ENCODE data around the gene CCDC18.
"Not testable (repeated sequence)": the region's sequence is repeated elsewhere in the genome, so short reads cannot be mapped to it uniquely, and the experiment has no call there.

Gene CCDC18, protein sequence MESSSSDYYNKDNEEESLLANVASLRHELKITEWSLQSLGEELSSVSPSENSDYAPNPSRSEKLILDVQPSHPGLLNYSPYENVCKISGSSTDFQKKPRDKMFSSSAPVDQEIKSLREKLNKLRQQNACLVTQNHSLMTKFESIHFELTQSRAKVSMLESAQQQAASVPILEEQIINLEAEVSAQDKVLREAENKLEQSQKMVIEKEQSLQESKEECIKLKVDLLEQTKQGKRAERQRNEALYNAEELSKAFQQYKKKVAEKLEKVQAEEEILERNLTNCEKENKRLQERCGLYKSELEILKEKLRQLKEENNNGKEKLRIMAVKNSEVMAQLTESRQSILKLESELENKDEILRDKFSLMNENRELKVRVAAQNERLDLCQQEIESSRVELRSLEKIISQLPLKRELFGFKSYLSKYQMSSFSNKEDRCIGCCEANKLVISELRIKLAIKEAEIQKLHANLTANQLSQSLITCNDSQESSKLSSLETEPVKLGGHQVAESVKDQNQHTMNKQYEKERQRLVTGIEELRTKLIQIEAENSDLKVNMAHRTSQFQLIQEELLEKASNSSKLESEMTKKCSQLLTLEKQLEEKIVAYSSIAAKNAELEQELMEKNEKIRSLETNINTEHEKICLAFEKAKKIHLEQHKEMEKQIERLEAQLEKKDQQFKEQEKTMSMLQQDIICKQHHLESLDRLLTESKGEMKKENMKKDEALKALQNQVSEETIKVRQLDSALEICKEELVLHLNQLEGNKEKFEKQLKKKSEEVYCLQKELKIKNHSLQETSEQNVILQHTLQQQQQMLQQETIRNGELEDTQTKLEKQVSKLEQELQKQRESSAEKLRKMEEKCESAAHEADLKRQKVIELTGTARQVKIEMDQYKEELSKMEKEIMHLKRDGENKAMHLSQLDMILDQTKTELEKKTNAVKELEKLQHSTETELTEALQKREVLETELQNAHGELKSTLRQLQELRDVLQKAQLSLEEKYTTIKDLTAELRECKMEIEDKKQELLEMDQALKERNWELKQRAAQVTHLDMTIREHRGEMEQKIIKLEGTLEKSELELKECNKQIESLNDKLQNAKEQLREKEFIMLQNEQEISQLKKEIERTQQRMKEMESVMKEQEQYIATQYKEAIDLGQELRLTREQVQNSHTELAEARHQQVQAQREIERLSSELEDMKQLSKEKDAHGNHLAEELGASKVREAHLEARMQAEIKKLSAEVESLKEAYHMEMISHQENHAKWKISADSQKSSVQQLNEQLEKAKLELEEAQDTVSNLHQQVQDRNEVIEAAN (N-terminal part only)
- 17.6 to 24.6 reads per million in 2 donors for total RNA-seq

DNA sequence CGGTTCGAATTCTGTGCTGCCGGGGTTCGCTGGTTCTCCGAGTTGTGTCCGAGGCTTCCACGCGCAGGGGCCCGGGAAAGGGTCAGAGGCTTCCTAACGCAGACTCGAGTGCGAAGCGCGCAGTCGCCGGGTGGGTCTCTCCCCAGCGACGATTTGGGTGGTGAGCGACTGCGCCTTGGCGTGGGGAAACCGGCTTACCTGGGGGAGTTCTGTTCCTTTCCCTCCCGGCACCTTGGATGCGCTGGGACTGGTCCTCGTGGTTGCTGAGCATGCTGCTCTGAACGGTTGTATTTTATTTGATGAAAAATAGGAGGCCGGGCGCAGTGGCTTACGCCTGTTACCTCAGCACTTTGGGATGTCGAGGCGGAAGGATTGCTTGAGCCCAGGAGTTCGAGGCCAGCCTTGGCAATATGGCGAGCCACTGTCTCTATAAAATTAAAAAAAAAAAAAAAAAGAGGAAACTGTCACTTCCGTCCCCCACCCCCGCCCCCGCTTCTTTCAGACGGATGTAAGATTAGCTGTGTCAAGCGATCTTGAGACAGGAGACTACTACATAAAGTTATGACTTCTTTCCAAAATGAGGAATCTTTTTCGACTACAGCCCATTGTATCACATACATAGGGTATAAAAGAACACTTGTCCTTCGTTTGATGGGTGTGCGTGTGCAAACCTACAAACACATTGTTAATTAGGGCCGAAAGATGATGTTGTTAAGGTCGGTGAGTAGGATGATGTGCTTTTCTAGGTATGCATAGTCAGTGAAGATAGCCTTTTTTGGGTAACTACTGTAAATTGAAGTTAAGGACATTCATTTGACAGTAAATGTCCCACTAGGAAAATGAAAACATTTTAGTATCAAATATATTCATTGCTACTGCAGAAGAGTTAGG is at the start of gene CCDC18:
CCDC18 (plus strand) TSS at position 2 of the 891 bp plus-strand sequence. CDS start 2,638 bp downstream, outside the sequence.
- DNase-seq: peak; percentile 45

DNA sequence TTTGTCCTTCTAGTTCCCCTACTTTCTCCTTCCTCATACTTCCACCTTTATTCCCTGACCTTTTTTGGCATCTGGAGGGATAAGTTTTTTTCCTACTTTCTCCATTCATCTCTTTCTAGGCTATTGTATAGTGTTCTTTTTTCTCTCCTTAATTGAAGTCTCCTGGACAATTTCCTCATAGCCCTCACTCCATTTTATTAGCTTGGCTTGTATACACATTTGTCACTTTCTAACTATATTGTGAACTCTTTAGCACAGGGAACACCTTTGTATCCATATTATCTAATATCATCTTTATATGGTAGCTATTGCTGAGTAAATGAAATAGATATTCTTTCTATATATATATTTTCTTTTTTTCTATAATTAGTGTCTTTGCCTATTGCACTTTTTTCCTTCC is 47.9 kb upstream of the CCDC18 start:
- no peak for DNase-seq

DNA sequence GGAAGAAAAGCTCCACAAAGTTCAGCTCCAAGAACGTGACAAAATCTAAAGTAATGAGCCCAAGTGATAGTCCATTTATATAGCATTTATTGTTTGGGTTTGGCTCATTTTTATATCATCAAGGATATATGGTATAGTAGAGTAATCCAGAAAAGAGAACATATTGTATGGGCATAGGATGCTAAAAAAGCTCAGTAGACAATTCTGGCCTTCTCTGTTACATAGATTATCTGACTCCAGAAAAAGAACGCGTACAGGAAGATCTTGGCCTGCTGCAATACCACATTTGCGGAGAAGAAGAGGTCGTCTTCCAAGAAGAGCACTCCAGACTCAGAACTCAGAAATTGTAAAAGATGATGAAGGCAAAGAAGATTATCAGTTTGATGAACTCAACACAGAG is 44.1 kb upstream of the CCDC18 start:
- DNase-seq: no peak

DNA sequence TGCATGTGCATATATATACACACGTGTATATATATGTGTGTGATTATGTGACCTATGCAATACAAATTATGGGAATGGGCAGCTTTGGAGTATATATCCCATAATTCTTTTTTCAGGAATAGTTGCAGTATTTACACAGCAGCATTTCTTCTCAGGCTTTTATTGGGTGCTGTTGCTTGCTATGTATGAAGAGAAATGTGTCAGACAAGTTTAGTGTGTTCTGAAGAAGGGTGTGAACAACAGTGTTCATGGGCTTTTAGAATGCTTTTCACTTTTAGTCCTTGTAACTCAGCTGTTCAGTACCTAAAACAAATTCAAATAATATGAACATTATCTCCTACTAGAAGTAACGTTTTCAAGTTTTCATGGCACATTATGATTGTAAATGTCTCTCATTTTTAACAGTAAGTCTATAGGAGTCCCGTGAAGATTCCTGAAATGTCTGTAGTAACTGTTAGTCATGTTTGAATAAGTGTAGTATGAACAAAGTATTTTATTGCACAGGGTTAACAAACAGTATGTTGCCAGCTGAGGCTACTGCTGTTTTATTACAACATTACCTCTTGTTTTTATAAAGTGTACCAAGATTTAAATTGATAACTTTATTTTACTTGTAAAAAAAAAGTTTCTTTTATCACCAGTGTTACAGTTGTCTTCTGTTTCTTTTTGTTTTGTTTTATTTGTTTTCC is 42.8 kb upstream of the CCDC18 start:
- no peak for DNase-seq

DNA sequence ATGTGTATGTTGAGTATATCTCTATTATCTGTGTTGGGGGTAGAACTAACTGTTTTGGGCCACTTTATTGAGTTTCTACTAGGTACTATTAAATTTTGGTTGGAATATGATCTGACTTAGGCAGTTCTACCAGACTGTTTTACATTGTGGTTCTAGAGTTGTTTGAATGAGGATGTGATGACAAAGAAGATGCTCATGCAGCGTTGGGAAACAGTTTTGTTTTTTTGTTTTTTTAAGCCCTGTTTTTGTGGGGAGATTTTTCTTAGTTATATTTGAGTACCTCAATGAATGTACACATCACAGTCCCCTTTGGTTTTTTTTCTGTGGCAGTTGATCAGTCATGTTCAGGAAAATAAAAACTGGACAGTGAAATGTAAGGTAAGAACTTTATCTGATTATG is 40.4 kb upstream of the CCDC18 start:
- DNase-seq: no peak

DNA sequence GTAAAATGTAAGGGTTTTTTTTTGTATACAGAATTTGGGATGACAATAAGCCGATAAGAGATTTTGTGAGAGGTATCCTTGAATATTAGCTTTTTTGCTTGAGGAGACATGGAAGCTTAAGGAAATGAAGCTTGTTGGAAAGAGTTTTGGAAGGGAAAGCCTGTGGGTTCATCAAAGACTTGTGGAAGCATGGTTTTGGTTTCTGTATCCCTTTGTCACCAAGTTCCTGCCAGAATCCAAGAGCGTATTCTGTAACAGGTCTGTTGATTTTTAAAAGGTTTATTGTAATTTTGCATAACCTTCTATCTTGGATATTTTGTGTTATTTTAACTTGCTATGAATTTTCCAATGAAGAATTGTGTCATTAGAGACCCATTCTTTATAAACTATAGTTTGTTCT is 38.4 kb upstream of the CCDC18 start:
- no peak for DNase-seq

DNA sequence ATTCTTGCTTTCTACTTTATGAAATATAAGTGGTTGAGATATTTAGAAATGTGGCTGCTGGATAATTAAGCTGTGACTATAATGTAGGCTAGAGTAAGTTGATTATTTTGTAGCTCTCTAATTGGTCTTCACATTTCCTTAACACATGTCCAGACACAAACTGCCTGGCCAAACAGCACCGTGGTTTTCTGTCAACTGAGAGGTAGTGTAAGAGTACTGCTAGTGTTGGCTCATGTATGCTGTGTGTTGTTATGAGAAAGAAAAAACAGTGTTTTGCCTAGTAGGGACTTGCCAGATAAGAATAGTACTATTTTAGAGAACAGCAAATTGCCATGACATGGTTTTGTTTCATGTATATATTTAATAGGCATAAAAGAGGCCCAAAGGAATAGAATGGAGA is 37.4 kb upstream of the CCDC18 start:
- DNase-seq: no peak

DNA sequence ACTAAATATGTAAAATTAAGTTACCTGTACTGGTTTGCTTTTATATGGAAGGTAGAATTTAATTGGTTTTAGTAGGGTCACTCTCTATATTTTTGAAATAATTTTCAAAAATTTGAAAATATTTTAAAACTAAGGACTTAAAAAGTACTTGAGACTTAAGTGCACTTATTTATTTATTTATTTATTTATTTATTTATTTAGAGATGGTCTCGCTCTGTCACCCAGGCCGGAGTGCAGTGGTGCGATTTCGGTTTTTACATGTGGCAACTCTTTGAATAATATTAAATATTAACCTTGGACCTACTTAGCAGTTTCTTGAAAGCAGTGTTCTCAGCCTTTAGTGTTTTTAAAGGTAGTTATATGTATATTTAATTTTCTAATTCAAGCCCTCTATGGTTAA is 36.8 kb upstream of the CCDC18 start:
- DNase-seq: no peak

DNA sequence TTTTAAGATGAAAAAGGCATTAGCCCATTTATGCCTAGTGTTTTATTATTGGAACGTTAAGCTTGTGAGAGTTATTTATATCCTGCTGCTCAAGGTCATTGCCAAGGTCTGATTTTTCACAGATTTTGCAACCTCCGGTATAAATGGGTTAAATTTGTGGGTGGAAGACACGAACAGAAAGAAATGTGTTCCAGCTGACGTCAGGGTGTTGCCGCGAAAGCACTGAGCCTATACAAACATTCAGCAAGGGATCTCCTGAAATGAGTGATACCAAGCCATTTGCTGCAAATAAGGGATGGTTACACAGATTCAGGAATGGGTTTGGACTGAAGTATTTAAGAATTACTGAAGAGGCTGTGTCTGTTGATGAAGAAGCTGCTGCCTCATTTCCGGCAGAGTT is 32.5 kb upstream of the CCDC18 start:
- no peak for DNase-seq

DNA sequence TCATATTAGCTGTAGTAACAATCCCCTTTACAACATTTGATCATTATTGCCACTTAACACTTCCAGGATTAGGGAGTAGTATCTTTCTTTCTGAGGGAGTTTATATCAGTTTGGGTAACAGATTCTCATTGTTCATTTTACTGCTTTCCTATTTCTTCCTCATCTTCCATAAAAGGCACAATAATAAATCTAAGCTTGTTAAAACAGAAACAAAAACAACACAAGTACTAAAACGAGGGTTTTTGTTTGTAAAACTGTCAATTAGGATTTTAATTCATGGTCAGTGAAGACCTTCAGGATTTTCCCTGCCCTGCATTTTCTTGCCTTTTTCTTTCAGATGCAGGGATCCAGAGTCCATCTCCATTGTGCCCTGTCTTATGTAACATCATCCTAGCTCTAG is 29.8 kb upstream of the CCDC18 start:
- DNase-seq: no peak

DNA sequence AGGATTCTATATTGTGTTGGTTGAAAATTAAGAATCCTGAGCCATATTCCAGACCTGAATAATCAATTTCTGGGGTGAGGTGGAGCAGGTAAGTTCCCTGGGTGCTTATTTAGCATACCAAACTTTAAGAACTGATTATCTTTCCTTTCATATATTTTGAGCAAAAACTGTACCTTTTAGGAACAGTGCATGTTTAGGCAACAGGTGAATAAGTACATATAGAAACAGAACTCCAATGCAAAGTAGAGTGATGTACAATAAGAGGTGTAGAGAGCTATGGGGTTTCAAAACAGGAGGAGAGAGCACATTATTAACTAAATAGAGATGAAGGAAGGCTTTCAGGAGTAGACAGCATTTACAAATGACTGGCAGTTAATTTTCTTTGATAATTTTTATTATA is 29.1 kb upstream of the CCDC18 start:
- no peak for DNase-seq

DNA sequence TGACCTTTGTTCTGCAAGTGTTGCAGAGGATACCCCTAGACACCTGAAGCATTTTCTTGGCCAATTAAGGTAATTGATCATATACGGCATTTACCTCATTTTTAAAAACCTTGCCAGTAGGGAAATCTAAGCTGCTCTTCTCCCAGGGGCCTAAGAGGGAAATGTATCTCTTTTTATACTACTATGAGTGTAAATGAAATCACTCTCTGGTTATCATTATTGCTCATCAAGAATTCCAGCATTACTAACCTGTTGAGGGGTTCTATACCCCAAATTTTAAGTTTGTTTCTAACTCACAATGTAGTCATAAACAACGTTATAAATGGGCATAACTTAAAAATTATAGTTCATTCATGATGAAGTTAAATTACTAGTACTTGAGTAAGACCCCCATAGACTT is 27.7 kb upstream of the CCDC18 start:
- DNase-seq: no peak

DNA sequence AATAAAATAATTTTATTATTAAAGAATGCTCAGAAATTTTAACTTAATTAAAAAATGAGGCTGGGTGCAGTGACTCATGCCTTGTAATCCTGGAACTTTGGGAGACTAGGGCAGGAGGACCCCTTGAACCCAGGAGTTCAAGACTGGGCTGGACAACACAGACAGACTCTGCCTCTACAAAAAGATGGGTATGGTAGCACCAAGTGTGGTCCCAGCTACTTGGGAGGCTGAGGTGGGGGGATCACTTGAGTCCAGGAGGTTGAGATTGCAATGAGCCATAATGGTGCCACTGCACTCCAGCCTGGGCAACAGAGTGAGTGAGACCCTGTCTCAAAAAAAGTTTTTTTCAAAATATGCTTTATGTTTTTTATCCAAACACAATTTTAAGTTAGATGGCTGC is 25.6 kb upstream of the CCDC18 start:
- DNase-seq: no peak

DNA sequence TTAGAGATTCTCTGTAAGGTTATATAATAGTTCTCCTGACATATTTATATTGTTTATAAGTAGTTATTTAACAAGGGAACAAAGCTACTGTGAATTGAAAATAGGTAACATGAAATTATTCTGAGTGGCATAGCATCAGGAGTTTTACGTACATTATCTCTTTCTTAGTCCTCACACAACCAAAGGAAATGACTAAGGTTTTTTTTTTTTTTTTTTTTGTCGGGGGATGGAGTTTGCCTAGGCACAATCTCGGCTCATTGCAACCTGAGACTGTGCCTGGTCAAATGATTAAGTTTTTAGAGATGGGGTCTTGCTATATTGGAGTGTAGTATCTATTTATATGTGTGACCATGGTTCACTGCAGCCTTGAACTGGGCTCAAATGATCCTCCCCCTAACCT is 25.2 kb upstream of the CCDC18 start:
- DNase-seq: no peak

DNA sequence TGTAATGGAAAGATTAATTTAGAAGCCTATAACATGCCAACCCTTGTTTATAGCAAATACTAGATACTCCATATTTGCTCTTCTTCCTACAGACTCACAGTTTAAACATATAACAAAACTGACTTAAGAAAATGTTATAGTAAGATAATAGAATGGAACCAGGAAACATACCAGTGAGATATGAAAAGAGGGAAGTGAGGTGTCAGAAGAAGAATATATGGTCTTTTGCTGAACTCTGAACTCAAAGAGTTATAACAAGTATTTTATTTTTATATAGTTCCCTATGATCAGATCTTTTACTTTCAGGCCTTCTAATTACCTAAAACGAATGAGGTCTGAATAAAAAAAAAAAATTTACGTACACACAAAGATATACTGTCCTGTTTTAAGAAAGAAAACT is 21.2 kb upstream of the CCDC18 start:
- DNase-seq: no peak

DNA sequence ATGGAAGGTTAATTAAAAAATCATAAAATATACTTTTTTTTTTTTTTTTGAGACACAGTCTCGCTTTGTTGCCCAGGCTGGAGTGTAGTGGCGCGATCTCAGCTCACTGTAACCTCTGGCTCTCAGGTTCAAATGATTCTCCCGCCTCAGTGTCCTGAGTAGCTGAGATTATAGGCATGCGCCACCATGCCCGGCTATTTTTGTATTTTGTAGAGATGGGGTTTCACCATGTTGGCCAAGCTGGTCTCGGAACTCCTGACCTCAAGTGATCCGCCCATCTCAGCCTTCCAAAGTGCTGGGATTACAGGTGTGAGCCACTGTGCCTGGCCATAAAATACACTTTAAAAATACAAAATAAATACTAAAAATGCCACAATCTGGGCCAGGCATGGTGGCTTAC is 17.2 kb upstream of the CCDC18 start:
- not testable (repeated sequence) for DNase-seq

DNA sequence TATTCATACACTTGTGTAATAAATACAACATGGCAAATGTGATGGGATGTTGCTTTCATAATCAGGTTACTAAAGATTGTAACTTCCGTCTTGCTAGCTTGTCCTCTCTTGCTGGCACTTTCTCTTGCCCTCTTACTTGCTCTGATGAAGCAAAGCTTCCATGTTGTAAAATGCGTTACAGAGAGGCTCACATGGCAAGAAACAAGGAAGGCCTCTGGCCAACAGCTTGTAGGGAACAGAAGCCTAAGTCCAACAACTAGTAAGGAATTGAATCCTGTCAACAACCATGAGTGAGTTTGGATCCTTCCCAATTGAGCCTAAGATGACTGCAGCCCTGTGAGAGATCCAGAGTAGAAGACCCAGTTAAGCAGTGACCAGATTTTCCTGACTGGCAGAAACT is 15.7 kb upstream of the CCDC18 start:
- DNase-seq: no peak

DNA sequence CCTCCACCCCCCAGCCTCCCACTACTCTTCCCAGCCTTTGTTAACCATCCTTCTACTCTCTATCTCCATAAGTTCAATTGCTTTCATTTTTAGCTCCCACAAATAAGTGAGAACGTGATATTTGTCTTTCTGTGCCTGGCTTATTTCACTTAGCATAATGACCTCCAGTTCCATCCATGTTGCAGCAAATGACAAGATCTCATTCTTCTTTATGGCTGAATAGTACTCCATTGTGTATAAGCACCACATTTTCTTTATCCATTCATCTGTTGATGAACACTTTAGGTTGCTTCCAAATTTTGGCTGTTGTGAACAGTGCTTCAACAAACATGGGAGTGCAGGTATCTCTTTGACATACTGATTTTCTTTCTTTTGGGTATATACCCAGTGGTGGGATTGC is 14.6 kb upstream of the CCDC18 start:
- not testable (repeated sequence) for DNase-seq

DNA sequence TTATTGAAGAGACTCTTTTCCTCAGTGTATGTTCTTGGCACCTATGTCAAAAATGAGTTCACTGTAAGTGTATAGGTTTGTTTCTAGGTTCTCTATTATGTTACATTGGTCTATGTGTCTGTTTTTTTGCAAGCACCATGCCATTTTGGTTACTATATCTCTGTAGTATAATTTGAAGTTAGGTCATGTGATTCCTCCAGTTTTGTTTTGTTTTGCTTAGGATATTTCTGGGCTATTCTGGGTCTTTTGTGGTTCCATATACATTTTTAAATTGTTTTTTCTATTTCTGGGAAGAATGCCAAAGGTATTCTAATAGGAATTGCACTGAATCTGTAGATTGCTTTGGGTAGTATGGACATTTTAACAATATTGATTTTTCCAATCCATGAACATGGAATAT is 13.5 kb upstream of the CCDC18 start:
- DNase-seq: no peak

DNA sequence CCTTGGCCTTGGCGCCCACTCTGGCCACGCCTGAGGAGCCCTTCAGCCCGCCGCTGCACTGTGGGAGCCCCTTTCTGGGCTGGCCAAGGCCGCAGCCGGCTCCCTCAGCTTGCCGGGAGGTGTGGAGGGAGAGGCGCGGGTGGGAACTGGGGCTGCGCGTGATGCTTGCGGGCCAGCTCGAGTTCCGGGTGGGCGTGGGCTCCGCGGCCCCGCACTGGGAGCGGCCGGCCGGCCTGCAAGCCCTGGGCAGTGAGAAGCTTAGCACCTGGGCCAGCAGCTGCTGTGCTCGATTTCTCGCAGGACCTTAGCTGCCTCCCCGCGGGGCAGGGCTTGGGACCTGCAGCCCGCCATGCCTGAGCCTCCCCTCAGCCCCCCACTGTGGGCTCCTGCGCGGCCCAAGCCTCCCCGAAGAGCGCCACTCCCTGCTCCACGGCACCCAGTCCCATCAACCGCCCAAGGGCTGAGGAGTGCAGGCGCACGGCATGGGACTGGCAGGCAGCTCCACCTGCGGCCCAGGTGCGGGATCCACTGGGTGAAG is 10.3 kb upstream of the CCDC18 start:
- DNase-seq: not testable (repeated sequence)

DNA sequence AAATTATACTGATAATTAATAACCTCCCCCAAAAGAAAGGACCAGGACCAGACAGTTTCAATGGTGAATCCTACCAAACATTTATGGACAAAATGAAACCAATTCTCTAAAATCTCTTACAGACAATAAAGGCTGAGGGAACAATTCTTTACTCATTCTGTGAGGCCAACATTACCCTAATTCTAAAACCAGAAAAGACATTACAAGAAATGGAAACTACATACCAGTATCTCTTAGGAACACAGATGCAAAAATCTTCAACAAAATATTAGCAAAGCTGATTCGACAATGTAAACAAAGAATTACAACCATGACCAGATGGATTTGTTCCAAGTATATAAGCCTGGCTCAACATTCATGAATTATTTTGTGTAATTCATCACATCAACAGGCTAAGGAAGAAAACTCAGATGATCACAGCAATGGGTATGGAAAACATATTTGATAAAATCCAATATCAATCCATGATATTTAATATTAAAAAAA is 8.9 kb upstream of the CCDC18 start:
- no peak for DNase-seq
